ENCODE measurements around the gene COL26A1. TPM values are rescaled to one million over a fixed set of nuclear protein-coding genes. Genes with fewer than 3 reads are reported as not detected.

The COL26A1 gene
- polyA plus RNA-seq, 1 donor (not counting 4 experiments of a cell fraction or from before 2014, with no cell fraction given), result not detected

DNA sequence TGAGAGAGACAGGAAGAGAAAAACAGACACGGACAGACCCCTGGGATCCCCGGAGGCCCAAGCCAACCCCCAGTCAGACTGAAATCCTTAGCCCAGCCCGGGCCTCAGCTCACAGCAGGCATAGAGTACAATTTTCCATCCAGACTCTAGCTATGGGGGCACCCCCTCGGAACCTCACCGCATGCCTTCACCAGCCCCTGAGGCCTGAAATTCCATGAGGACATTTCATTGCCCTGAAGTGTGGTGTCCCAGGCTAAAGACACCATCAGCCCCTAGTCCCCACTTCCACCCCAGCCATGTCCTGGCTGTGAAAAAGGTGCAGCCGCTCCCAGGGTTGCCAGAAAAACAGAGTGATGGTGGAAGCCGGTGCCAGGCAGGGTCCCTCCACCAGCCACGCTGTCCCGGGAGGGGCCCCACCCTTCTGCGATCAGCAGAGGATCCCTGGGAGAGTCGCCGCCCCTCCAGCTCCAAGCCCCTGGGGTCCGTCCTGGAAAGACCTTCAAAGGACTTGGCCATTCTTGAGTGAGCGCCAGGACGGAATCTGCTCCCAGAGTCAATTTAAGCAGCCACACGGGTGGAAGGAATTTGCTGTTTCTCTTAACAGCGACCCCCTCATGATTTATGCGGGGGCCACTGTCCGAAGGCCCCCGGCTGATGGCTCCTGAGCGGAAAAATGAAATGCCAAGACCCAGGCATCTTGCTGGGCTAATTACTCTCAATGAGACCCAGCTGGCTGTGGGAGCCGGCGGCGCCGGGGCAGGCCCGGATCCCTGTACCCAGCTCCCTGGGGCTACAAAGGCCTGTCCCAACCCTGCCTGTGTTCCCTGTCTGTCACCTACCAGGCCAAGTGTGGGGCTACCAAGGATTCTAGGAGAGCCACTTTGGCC is 243.2 kb downstream of the COL26A1 start:
- H3K4me1 ChIP-seq (ENCODE audit: control insufficient read depth, extremely low read depth, insufficient read depth, low read length), result peaks cover 6% of the 10 kb centered on the region
- FAIRE-seq, result no peak
- DNase-seq (ENCODE audit: low read depth, low spot score), result no peak
- no peak overlapping the region for H3K4me3 ChIP-seq (ENCODE audit: control insufficient read depth in 2 of 3, extremely low read depth in 1 of 3, insufficient read depth in 2 of 3, low read depth in 1 of 3, low read length in 3 of 3)
- H3K4me2 ChIP-seq (ENCODE audit: control insufficient read depth, extremely low read depth, insufficient read depth, low read depth, low read length), result no peak overlapping the region
- H3K9me1 ChIP-seq (ENCODE audit: control insufficient read depth, extremely low read depth, insufficient read depth, low read length), result no peaks in the 10 kb centered on the region
- no peaks in the 10 kb centered on the region for H3K27me3 ChIP-seq (ENCODE audit: control insufficient read depth, extremely low read depth, insufficient read depth, low read length)
- no peaks in the 10 kb centered on the region for H3K79me2 ChIP-seq (ENCODE audit: control insufficient read depth, insufficient read depth, low read length)
- H3K36me3 ChIP-seq (ENCODE audit: control insufficient read depth in 2 of 2, extremely low read depth in 1 of 2, insufficient read depth in 2 of 2, low read length in 2 of 2), result no peaks in the 10 kb centered on the region
- no peak overlapping the region for H3K27ac ChIP-seq (ENCODE audit: control insufficient read depth, insufficient read depth, low read length)
- H3K9me3 ChIP-seq (ENCODE audit: control insufficient read depth, low read depth, low read length), result no peaks in the 10 kb centered on the region
- H3K9ac ChIP-seq (ENCODE audit: control insufficient read depth, extremely low read depth, insufficient read depth, low read length), result no peak overlapping the region
- no peak for TF ChIP-seq EZH2 (IDR thresholded peaks at IDR 0.05; ENCODE audit: low read length)
- TF ChIP-seq, protein P1, sequence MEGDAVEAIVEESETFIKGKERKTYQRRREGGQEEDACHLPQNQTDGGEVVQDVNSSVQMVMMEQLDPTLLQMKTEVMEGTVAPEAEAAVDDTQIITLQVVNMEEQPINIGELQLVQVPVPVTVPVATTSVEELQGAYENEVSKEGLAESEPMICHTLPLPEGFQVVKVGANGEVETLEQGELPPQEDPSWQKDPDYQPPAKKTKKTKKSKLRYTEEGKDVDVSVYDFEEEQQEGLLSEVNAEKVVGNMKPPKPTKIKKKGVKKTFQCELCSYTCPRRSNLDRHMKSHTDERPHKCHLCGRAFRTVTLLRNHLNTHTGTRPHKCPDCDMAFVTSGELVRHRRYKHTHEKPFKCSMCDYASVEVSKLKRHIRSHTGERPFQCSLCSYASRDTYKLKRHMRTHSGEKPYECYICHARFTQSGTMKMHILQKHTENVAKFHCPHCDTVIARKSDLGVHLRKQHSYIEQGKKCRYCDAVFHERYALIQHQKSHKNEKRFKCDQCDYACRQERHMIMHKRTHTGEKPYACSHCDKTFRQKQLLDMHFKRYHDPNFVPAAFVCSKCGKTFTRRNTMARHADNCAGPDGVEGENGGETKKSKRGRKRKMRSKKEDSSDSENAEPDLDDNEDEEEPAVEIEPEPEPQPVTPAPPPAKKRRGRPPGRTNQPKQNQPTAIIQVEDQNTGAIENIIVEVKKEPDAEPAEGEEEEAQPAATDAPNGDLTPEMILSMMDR (optimal IDR thresholded peaks at IDR 0.05 in 1 of 3, IDR thresholded peaks at IDR 0.05 in 1 of 3, conservative IDR thresholded peaks at IDR 0.05 in 1 of 3; ENCODE audit: extremely low read depth in 1 of 3, insufficient read depth in 2 of 3, low read length in 3 of 3), result no peak
- dilution Hi-C loops (cut with MboI; ENCODE audit: extremely low pct_ligation_motif_present, low sequenced_read_pairs), result no loop called here
- H4K20me1 ChIP-seq (ENCODE audit: control insufficient read depth, extremely low read depth, insufficient read depth, low read length), result no peaks in the 10 kb centered on the region
- no peak overlapping the region for H2AFZ ChIP-seq (ENCODE audit: control insufficient read depth, low read length)

- Histone ChIP-seq H3K79me2 (ENCODE audit: control insufficient read depth, insufficient read depth, low read length) (no peaks in the 10 kb centered on the region), H3K4me3 (ENCODE audit: control insufficient read depth in 2 of 3, extremely low read depth in 1 of 3, insufficient read depth in 2 of 3, low read depth in 1 of 3, low read length in 3 of 3) (no peak overlapping the region), H3K9ac (ENCODE audit: control insufficient read depth, extremely low read depth, insufficient read depth, low read length) (no peak overlapping the region), H3K27ac (ENCODE audit: control insufficient read depth, insufficient read depth, low read length) (no peak overlapping the region), H3K9me3 (ENCODE audit: control insufficient read depth, low read depth, low read length) (no peaks in the 10 kb centered on the region), H3K4me1 (ENCODE audit: control insufficient read depth, extremely low read depth, insufficient read depth, low read length) (peaks cover 6% of the 10 kb centered on the region), H2AFZ (ENCODE audit: control insufficient read depth, low read length) (no peak overlapping the region), H3K27me3 (ENCODE audit: control insufficient read depth, extremely low read depth, insufficient read depth, low read length) (no peaks in the 10 kb centered on the region), H3K36me3 (ENCODE audit: control insufficient read depth in 2 of 2, extremely low read depth in 1 of 2, insufficient read depth in 2 of 2, low read length in 2 of 2) (no peaks in the 10 kb centered on the region), H3K4me2 (ENCODE audit: control insufficient read depth, extremely low read depth, insufficient read depth, low read depth, low read length) (no peak overlapping the region), H3K9me1 (ENCODE audit: control insufficient read depth, extremely low read depth, insufficient read depth, low read length) (no peaks in the 10 kb centered on the region), H4K20me1 (ENCODE audit: control insufficient read depth, extremely low read depth, insufficient read depth, low read length) (no peaks in the 10 kb centered on the region)
- no peak for FAIRE-seq
- no peak for DNase-seq (ENCODE audit: low read depth, low spot score)
- TF ChIP-seq, protein P1 (optimal IDR thresholded peaks at IDR 0.05 in 1 of 3, IDR thresholded peaks at IDR 0.05 in 1 of 3, conservative IDR thresholded peaks at IDR 0.05 in 1 of 3; ENCODE audit: extremely low read depth in 1 of 3, insufficient read depth in 2 of 3, low read length in 3 of 3), result no peak
- TF ChIP-seq EZH2 (IDR thresholded peaks at IDR 0.05; ENCODE audit: low read length), result no peak
- dilution Hi-C loops (cut with MboI; ENCODE audit: extremely low pct_ligation_motif_present, low sequenced_read_pairs), result no loop called here
Measured at GRCh38 chr7:101606498-101606923, 243.8 kb downstream of the COL26A1 start.

Small RNA genes lying within 50 kb of the gene (small RNA-seq; reads per million reads assigned to genes)
- 0 reads per million in 3 experiments for gene AC004965.1 (ENCODE audit: insufficient read length in 3 of 3, low read depth in 3 of 3, low replicate concordance in 1 of 3)

Other genes starting within 250 kb of the COL26A1 start
- gene SERPINE1, start 235.8 kb upstream of the COL26A1 start, polyA plus RNA-seq, result 522 to 820 TPM (median 808 TPM) in 3 replicates
- gene AP1S1, start 208.4 kb upstream of the COL26A1 start, polyA plus RNA-seq, result 279 to 310 TPM (median 289 TPM) in 3 replicates
- 0.04 to 0.06 TPM in 2 of 3 replicates, not detected in the other for gene VGF, start 197.3 kb upstream of the COL26A1 start, polyA plus RNA-seq
- not detected in 3 replicates for gene NAT16, start 182.6 kb upstream of the COL26A1 start, polyA plus RNA-seq
- gene MOGAT3, start 161.8 kb upstream of the COL26A1 start, polyA plus RNA-seq, result not detected in 3 replicates
- gene PLOD3, start 145.3 kb upstream of the COL26A1 start, polyA plus RNA-seq, result 31.6 to 71.6 TPM (median 36.1 TPM) in 3 replicates
- gene ZNHIT1, start 144.7 kb upstream of the COL26A1 start, polyA plus RNA-seq, result 46.4 to 63.1 TPM (median 47.5 TPM) in 3 replicates
- gene CLDN15, start 125.1 kb upstream of the COL26A1 start, polyA plus RNA-seq, result 1.9 to 4.1 TPM (median 2.4 TPM) in 3 replicates
- gene FIS1, start 117.8 kb upstream of the COL26A1 start, polyA plus RNA-seq, result 202 to 244 TPM (median 240 TPM) in 3 replicates
- gene IFT22, start 41.1 kb upstream of the COL26A1 start, polyA plus RNA-seq, result 28.3 to 30.1 TPM (median 29.4 TPM) in 3 replicates

All from keratinocyte (primary cell).